ENCODE measurements around the gene ARL6IP4. TPM values are rescaled to one million over a fixed set of nuclear protein-coding genes. Genes with fewer than 3 reads are reported as not detected.

The ARL6IP4 gene
- total and polyA plus RNA-seq, 7 donors = 113 to 193 (median 130) TPM

GRCh38 chr12:122990961-122991622, 10.6 kb downstream of the ARL6IP4 start:
- H3K4me3 ChIP-seq = no peak overlapping the region
- H3K36me3 ChIP-seq (ENCODE audit: insufficient read depth in 1 of 2, low read depth in 1 of 2) = peaks cover 0 to 29% of the 10 kb centered on the region in 2 donors
- DNase-seq = peak; percentile 16 to 26
- peaks cover 17% of the 10 kb centered on the region for H3K4me1 ChIP-seq
- intact Hi-C loops (cut with DNase I) = no loop called here
- H3K27ac ChIP-seq = no peak overlapping the region
- no peak for ATAC-seq
- no peaks in the 10 kb centered on the region for H3K9me3 ChIP-seq
- 93 to 96% (median 94%) methylated on average over 13 of the region's 13 CpGs for WGBS, 3 donors
- no peaks in the 10 kb centered on the region for H3K27me3 ChIP-seq (ENCODE audit: insufficient read depth in 3 of 3, low read length in 2 of 3)
- no peak for TF ChIP-seq CTCF (IDR thresholded peaks at IDR 0.05)

DNA sequence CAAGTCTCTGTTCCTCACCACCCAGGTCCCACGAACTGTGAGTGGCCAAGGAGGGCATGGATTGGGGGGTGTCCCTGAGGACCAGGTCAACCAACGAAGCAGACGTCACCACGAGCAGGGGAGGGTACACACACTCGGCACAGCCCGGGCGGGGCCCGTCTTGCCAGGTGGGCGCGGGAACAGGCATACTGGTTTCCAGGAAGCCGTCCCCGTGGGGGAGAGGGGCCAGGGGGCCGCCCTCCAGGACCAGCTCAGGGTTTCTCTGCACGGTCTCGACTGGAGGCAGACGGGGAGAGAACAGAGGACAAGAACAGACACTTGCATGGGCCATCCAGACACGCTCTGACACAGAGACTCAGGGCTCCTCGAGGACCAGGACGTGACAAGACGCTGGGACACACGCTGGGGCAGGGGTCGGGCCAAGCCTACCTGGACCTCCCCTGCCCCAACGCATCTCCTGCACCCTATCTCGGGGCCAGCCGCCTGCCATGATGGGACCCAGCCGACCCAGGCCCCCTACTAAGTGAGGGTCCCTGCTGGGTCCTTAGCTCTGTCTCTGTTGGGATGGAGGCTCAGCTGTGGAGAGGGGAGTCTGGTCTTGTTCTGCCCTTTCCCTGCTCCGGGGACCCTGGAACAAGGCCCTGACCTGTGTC, 11.3 kb downstream of the ARL6IP4 start:
- peak; percentile 13 to 50 for DNase-seq
- H3K27me3 ChIP-seq (ENCODE audit: insufficient read depth in 3 of 3, low read length in 2 of 3) = no peaks in the 10 kb centered on the region

DNA sequence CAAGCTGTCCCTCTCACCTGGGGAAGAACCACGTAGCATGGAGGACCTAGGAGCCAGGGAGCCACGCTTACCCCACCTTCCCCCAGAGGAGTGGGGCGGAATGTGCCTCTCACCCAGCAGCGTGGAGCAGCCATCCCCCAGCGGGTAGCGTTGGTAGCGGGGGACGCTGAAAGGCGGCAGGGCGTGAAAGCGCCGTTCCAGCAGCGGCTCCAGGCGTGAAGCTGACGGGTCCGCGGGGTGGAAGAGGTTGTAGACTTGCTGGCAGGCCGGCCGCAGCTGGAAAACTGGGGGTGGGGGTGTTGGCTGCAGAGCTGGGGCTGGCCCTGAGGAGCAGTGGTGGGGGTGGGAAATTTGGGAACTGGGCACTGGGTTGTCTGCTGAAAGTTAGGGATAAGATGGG, 11.9 kb downstream of the ARL6IP4 start:
- Histone ChIP-seq H3K4me3 (no peak overlapping the region), H3K27me3 (ENCODE audit: insufficient read depth in 3 of 3, low read length in 2 of 3) (no peaks in the 10 kb centered on the region), H3K4me1 (peaks cover 23% of the 10 kb centered on the region), H3K9me3 (no peaks in the 10 kb centered on the region), H3K36me3 (ENCODE audit: insufficient read depth in 1 of 2, low read depth in 1 of 2) (peaks cover 0 to 17% of the 10 kb centered on the region in 2 donors), H3K27ac (no peak overlapping the region)
- intact Hi-C loops (cut with DNase I) = no loop called here
- WGBS, 3 donors = 82 to 84% (median 82%) methylated on average over 19 of the region's 19 CpGs
- TF ChIP-seq CTCF (IDR thresholded peaks at IDR 0.05) = no peak
- peak; percentile 4 to 19 for DNase-seq
- ATAC-seq = no peak

More for the DNA sequence above, 11.3 kb downstream of the ARL6IP4 start:
- 86 to 88% (median 86%) methylated on average over 27 of the region's 27 CpGs for WGBS, 3 donors
- H3K4me3 ChIP-seq = no peak overlapping the region
- no peaks in the 10 kb centered on the region for H3K9me3 ChIP-seq
- intact Hi-C loops (cut with DNase I) = no loop called here
- H3K4me1 ChIP-seq = peaks cover 22% of the 10 kb centered on the region
- no peak for TF ChIP-seq CTCF (IDR thresholded peaks at IDR 0.05)
- H3K27ac ChIP-seq = no peak overlapping the region
- ATAC-seq = no peak
- peaks cover 0 to 23% of the 10 kb centered on the region in 2 donors for H3K36me3 ChIP-seq (ENCODE audit: insufficient read depth in 1 of 2, low read depth in 1 of 2)

GRCh38 chr12:122994140-122994675, 13.7 kb downstream of the ARL6IP4 start:
- intact Hi-C loops (cut with DNase I) = no loop called here
- DNase-seq = peak; percentile 7 to 28
- H3K4me3 ChIP-seq = no peak overlapping the region
- no peaks in the 10 kb centered on the region for H3K27me3 ChIP-seq (ENCODE audit: insufficient read depth in 3 of 3, low read length in 2 of 3)
- no peaks in the 10 kb centered on the region for H3K9me3 ChIP-seq
- no peak overlapping the region for H3K27ac ChIP-seq
- no peaks in the 10 kb centered on the region for H3K36me3 ChIP-seq (ENCODE audit: insufficient read depth in 1 of 2, low read depth in 1 of 2)
- H3K4me1 ChIP-seq = peaks cover 42% of the 10 kb centered on the region
- no peak for TF ChIP-seq CTCF (IDR thresholded peaks at IDR 0.05)
- 82 to 89% (median 88%) methylated on average over 10 of the region's 10 CpGs for WGBS, 3 donors
- no peak for ATAC-seq

Data from psoas muscle (tissue), 8 donors.